HEK293T (cell line): ENCODE data around the gene HIRIP3.

Experiments used
- BHLHE40 ChIP-seq: fragments of 450-650 bp; IDR thresholded peaks from 2 replicates; pipeline ENCODE4 v1.6.1; 2016; ENCODE audit warnings: mild to moderate bottlenecking, moderate library complexity, borderline replicate concordance
- FOXM1 ChIP-seq: fragments of 450-650 bp; IDR thresholded peaks from 2 replicates; pipeline ENCODE4 v1.6.1; 2017; ENCODE audit warnings: mild to moderate bottlenecking, borderline replicate concordance
- HDGF ChIP-seq: fragments of 450-650 bp; IDR thresholded peaks from 2 replicates; pipeline ENCODE4 v1.6.1; 2017; ENCODE audit warnings: antibody characterized with exemption, borderline replicate concordance
- PKNOX1 ChIP-seq: fragments of 450-650 bp; IDR thresholded peaks from 2 replicates; pipeline ENCODE4 v1.6.1; 2016
- SP1 ChIP-seq: fragments of 450-650 bp; IDR thresholded peaks from 2 replicates; pipeline ENCODE4 v1.6.1; 2017

- TF ChIP-seq PKNOX1, result no peak
- no peak for TF ChIP-seq FOXM1
- TF ChIP-seq SP1, result no peak
- TF ChIP-seq HDGF, result no peak
- no peak for TF ChIP-seq BHLHE40
These were observed 36.7 kb downstream of the HIRIP3 start for GRCh38 chr16:29958756-29959155.
